Heart left ventricle (tissue), 16 donors: Measurements from ENCODE around the gene CACNA1G. TPM values are rescaled to one million over a fixed set of nuclear protein-coding genes. Genes with fewer than 3 reads are reported as not detected.

Experiments
- ATAC-seq, 4 donors: fragments of 200-7000 bp; cut with Tn5 transposase; one replicate each; pipeline ENCODE4 v1.9.1; 2020 to 2022; ENCODE audit warnings: moderate library complexity in 4 of 4, mild to moderate bottlenecking in 3 of 4, moderate number of reproducible peaks in 1 of 4
- DNase-seq, 5 donors: peaks; one replicate each; pipeline ENCODE4 v3.0.0-alpha.2; 2020
- H3K27ac ChIP-seq, 12 donors: fragments of 200-600 bp; sonication (generic) in 4 of 12; one replicate each; pipeline versions ENCODE4 v1.5.0 to v1.8.0; 2016 to 2022; ENCODE audit warnings: mild to moderate bottlenecking in 2 of 12
- H3K27me3 ChIP-seq, 9 donors: fragments of 200-600 bp; sonication (generic) in 2 of 9; one replicate each; pipeline versions ENCODE4 v1.5.1 to v1.8.0; 2016 to 2022; ENCODE audit warnings: mild to moderate bottlenecking in 3 of 9
- H3K36me3 ChIP-seq, 9 donors: fragments of 200-600 bp; sonication (generic) in 2 of 9; one replicate each; pipeline versions ENCODE4 v1.5.0 to v1.8.0; 2018 to 2022; ENCODE audit warnings: mild to moderate bottlenecking in 2 of 9
- H3K4me1 ChIP-seq, 12 donors: fragments of 200-600 bp; sonication (generic) in 4 of 12; one replicate each; pipeline versions ENCODE4 v1.5.0 to v1.8.0; 2016 to 2022; ENCODE audit warnings: mild to moderate bottlenecking in 3 of 12
- H3K4me3 ChIP-seq, 12 donors: fragments of 200-600 bp; sonication (generic) in 4 of 12; one replicate each; pipeline versions ENCODE4 v1.5.0 to v1.8.0; 2017 to 2022; ENCODE audit warnings: mild to moderate bottlenecking in 9 of 12, moderate library complexity in 4 of 12
- H3K9me3 ChIP-seq, 12 donors: fragments of 200-600 bp; sonication (generic) in 4 of 12; one replicate each; pipeline versions ENCODE4 v1.5.0 to v1.8.0; 2016 to 2022; ENCODE audit warnings: mild to moderate bottlenecking in 1 of 12
- POLR2A ChIP-seq, 2 donors: fragments of 450-650 bp; IDR thresholded peaks; one replicate each; pipeline ENCODE4 v1.6.1; 2017; ENCODE audit warnings: antibody characterized with exemption in 2 of 2, mild to moderate bottlenecking in 2 of 2, moderate library complexity in 2 of 2
- WGBS, 4 donors: extraction: QIAGEN DNeasy Blood & Tissue Kit in 2 of 4; methylation state at CpG; one replicate each; pipeline versions ENCODE4 v1.1.5 to v1.1.7; 2013 to 2018; 5-methylcytosine and 5-hydroxymethylcytosine counted together
- intact Hi-C, 10 donors: fragments of 100-400 bp; cut with DNase I; formaldehyde crosslinking; loops; one replicate each; pipeline versions ENCODE4 v1.11.1 to v1.14.2; 2022
- polyA plus RNA-seq, 2 donors: library from polyadenylated mRNA; stranded (reverse); fragments of 200-250 nt; gene quantifications; one replicate each; pipeline ENCODE4 v1.2.3, GENCODE V29; 2013
- total RNA-seq, 9 donors: library from RNA; depleted of rRNA in 2 of 9; stranded (reverse); fragments of >200 nt in 2 of 9; fragmentation: NEBNext Ultra II Directional in 3 of 9; extraction: Animal tissue kit (Norgen Biotek cat#: 25700) in 3 of 9; gene quantifications; one replicate each; pipeline versions ENCODE4 v1.1.0 to v1.2.4, GENCODE V29; 2016 to 2023
- TF ChIP-seq, protein P1 (sequence below), 12 donors: fragments of 200-600 bp; sonication (generic) in 4 of 12; IDR thresholded peaks; one replicate each; pipeline versions ENCODE4 v1.5.0 to v1.8.0; 2018 to 2022; ENCODE audit warnings: antibody characterized with exemption in 12 of 12, mild to moderate bottlenecking in 5 of 12
- donor health status: ischemic (EF 13 %, LVEDD 7.1; RV severe dilation, severe dysfunction).
- donor health status: healthy with polysubstance abuse.
- donor health status: DM: no; HTN: yes; CAD: no.
- donor health status: DM: no; HTN: no; CAD: no.
- donor health status: ischemic (EF 25% LVEDD 6.9; RV normal size, moderate dysfunction).
- donor health status: ischemic (EF 25% LVEDD 5.7; RV mildly dilated, moderate dysfunction).
- donor health status: healthy.
- donor health status: DM: yes; HTN: yes; CAD: no.
- donor health status: ischemic (EF 35%, LVEDD 5.7; RV mildly dilated, moderate dysfunction).
- donor health status: nonischemic (EF 11% LVEDD 7.7; RV severe dilation, severe dysfunction).
- donor health status: DM: yes; HTN: yes; CAD: no.
- donor health status: PGD.
- donor health status: ischemic (EF 29% LVEDD 5.4; RV normal size, mild dysfunction).
- donor health status: nonischemic (EF 23%, LVEDD 6.1; RV moderate dilation, normal function).

Gene CACNA1G
- total and polyA plus RNA-seq, 11 donors: 0.02 to 0.48 (median 0.13) TPM; not detected in 1

DNA sequence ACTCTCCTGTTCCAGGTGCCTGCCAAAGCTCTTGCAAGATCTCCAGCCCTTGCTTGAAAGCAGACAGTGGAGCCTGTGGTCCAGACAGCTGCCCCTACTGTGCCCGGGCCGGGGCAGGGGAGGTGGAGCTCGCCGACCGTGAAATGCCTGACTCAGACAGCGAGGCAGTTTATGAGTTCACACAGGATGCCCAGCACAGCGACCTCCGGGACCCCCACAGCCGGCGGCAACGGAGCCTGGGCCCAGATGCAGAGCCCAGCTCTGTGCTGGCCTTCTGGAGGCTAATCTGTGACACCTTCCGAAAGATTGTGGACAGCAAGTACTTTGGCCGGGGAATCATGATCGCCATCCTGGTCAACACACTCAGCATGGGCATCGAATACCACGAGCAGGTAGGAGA lies 17.7 kb downstream of the CACNA1G start:
- intact Hi-C loops: no loop called here
- no peak overlapping the region for H3K27ac ChIP-seq
- no peak for TF ChIP-seq POLR2A (IDR thresholded peaks at IDR 0.05)
- TF ChIP-seq, protein P1, sequence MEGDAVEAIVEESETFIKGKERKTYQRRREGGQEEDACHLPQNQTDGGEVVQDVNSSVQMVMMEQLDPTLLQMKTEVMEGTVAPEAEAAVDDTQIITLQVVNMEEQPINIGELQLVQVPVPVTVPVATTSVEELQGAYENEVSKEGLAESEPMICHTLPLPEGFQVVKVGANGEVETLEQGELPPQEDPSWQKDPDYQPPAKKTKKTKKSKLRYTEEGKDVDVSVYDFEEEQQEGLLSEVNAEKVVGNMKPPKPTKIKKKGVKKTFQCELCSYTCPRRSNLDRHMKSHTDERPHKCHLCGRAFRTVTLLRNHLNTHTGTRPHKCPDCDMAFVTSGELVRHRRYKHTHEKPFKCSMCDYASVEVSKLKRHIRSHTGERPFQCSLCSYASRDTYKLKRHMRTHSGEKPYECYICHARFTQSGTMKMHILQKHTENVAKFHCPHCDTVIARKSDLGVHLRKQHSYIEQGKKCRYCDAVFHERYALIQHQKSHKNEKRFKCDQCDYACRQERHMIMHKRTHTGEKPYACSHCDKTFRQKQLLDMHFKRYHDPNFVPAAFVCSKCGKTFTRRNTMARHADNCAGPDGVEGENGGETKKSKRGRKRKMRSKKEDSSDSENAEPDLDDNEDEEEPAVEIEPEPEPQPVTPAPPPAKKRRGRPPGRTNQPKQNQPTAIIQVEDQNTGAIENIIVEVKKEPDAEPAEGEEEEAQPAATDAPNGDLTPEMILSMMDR (IDR thresholded peaks at IDR 0.05): no peak
- H3K27me3 ChIP-seq: peaks cover 0 to 1% (median 0%) of the 10 kb centered on the region in 9 donors
- ATAC-seq: no peak
- no peak overlapping the region for H3K4me3 ChIP-seq
- H3K4me1 ChIP-seq: peaks cover 0 to 12% (median 0%) of the 10 kb centered on the region in 12 donors
- H3K36me3 ChIP-seq: no peaks in the 10 kb centered on the region
- DNase-seq: no peak
- WGBS, 4 donors: 87 to 100% (median 89%) methylated on average over 4 to 16 of the region's 16 CpGs
- no peaks in the 10 kb centered on the region for H3K9me3 ChIP-seq

DNA sequence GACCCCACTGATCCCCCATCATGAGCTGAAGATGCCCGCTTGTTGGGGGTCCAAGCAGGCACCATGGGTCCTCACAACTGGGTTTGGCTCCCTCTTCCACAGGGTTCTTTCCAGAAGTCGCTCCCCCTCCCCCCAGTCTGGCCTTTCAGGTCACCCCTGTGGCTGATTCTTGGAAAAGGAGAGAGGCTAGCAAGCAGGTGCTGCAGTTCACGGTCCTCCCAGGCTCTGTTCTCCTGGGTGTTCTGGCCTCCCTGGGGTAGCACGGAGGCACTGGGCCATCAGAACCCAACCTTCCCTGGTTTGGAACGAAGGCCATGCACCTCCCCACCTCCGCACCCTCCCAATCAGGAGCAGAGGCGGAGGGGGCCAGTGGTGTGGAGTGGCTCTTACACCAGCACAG lies 18.9 kb downstream of the CACNA1G start:
- Histone ChIP-seq H3K4me3 (no peak overlapping the region), H3K36me3 (no peaks in the 10 kb centered on the region), H3K27ac (no peak overlapping the region), H3K27me3 (peaks cover 0 to 3% (median 0%) of the 10 kb centered on the region in 9 donors), H3K9me3 (no peaks in the 10 kb centered on the region), H3K4me1 (peaks cover 0 to 22% (median 0%) of the 10 kb centered on the region in 12 donors)
- no peak for TF ChIP-seq POLR2A (IDR thresholded peaks at IDR 0.05)
- TF ChIP-seq, protein P1 (IDR thresholded peaks at IDR 0.05): no peak
- WGBS, 4 donors: 86 to 93% (median 91%) methylated on average over 7 of the region's 7 CpGs
- DNase-seq: no peak
- ATAC-seq: no peak
- intact Hi-C loops: no loop called here

DNA sequence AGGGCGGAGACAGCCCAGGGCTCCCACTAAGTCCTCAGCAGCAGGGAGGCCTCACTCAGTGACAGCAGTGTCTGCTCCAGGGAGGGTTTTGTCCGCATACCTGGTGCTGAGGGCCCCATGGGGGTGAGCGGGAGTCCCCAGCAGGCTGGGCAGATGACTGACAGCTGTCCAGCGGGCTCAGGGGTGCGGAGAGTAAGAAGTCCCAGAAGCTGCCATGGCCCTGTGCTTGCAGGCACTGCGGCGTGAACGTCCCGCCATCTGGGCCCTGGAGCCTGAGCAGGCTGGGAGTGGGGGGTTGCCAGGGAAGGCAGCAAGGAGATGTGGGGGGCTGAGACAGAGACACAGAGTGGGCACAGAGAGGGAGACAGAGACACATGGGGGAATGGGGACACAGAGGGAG lies 20.1 kb downstream of the CACNA1G start:
- peaks cover 0 to 26% (median 0%) of the 10 kb centered on the region in 12 donors for H3K4me1 ChIP-seq
- H3K27ac ChIP-seq: no peak overlapping the region
- TF ChIP-seq POLR2A (IDR thresholded peaks at IDR 0.05): no peak
- TF ChIP-seq, protein P1 (IDR thresholded peaks at IDR 0.05): no peak
- intact Hi-C loops: no loop called here
- H3K4me3 ChIP-seq: no peak overlapping the region
- WGBS, 4 donors: 90 to 95% (median 93%) methylated on average over 9 of the region's 9 CpGs
- ATAC-seq (no peak), DNase-seq (no peak)
- H3K9me3 ChIP-seq: no peaks in the 10 kb centered on the region
- no peaks in the 10 kb centered on the region for H3K36me3 ChIP-seq
- peaks cover 0 to 3% (median 0%) of the 10 kb centered on the region in 9 donors for H3K27me3 ChIP-seq

DNA sequence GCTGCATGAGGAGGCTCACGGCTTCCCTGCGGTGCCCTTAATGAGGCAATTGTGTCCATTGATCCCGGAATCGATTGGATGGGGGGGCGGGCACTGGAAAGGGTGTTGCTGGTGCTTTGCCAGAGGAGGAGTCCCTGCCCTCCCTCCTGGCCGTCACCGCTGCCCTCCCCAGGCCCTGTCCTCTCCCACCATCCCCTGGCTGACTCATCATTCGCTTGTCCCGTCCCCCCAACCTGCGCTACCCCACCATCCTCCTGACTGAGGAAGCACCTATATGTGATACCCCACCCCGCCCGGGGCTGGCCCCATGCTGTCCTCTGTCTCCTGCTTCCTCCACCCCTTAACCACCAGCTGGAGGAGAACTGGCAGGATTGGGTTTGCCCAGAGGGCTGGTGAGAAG lies 20.8 kb downstream of the CACNA1G start:
- DNase-seq: no peak
- peaks cover 0 to 3% (median 0%) of the 10 kb centered on the region in 9 donors for H3K27me3 ChIP-seq
- H3K4me3 ChIP-seq: no peak overlapping the region
- intact Hi-C loops: no loop called here
- TF ChIP-seq POLR2A (IDR thresholded peaks at IDR 0.05): no peak
- TF ChIP-seq, protein P1 (IDR thresholded peaks at IDR 0.05): no peak
- no peak for ATAC-seq
- peaks cover 0 to 26% (median 0%) of the 10 kb centered on the region in 12 donors for H3K4me1 ChIP-seq
- no peaks in the 10 kb centered on the region for H3K9me3 ChIP-seq
- H3K27ac ChIP-seq: no peak overlapping the region
- no peaks in the 10 kb centered on the region for H3K36me3 ChIP-seq
- 87 to 97% (median 96%) methylated on average over 12 of the region's 12 CpGs for WGBS, 4 donors
